MM.1S (cell line): ENCODE data around the gene PDE4A.
A peak's percentile ranks its signal among the peaks of the same experiment; 100 is the strongest.
"Not testable (repeated sequence)": the region's sequence is repeated elsewhere in the genome, so short reads cannot be mapped to it uniquely, and the experiment has no call there.

Source experiments
- DNase-seq: peaks from one replicate; pipeline ENCODE4 v3.0.0-alpha.2; 2015
- H2AFZ ChIP-seq: fragments of 300-600 bp; sonication (generic); 2 replicates; pipeline ENCODE4 v1.6.0; 2016; ENCODE audit warnings: antibody characterized with exemption, low read length
- H3F3A ChIP-seq: fragments of 300-600 bp; sonication (generic); 2 replicates; pipeline ENCODE4 v1.6.1; 2016; ENCODE audit warnings: mild to moderate bottlenecking, antibody characterized with exemption, low read length, moderate library complexity, mixed read lengths; ENCODE audit not compliant: insufficient read depth
- H3K27ac ChIP-seq: fragments of 300-600 bp; sonication (generic); 2 replicates; pipeline ENCODE4 v1.5.1; 2016; ENCODE audit warnings: mild to moderate bottlenecking, low read length
- H3K27me3 ChIP-seq: fragments of 300-600 bp; sonication (generic); replicated peaks from 2 replicates; pipeline ENCODE4 v1.6.0; 2016; ENCODE audit warnings: low read length; ENCODE audit not compliant: insufficient read depth
- H3K36me3 ChIP-seq: fragments of 300-600 bp; sonication (generic); replicated peaks from 2 replicates; pipeline ENCODE4 v1.6.1; 2016; ENCODE audit warnings: mild to moderate bottlenecking, low read length, mixed read lengths; ENCODE audit not compliant: insufficient read depth
- H3K4me1 ChIP-seq: fragments of 300-600 bp; sonication (generic); 2 replicates; pipeline ENCODE4 v1.6.1; 2016; ENCODE audit warnings: low read length, mixed read lengths
- H3K4me2 ChIP-seq: fragments of 300-600 bp; sonication (generic); 2 replicates; pipeline ENCODE4 v1.6.0; 2016; ENCODE audit warnings: low read depth, low read length
- H3K4me3 ChIP-seq: fragments of 300-600 bp; sonication (generic); 2 replicates; pipeline ENCODE4 v1.5.1; 2016; ENCODE audit warnings: low read length, mixed read lengths
- H3K79me2 ChIP-seq: fragments of 300-600 bp; sonication (generic); 2 replicates; pipeline ENCODE4 v1.6.1; 2016; ENCODE audit warnings: mixed run types, low read length, mixed read lengths
- H3K9ac ChIP-seq: fragments of 300-600 bp; sonication (generic); 2 replicates; pipeline ENCODE4 v1.6.1; 2016; ENCODE audit warnings: low read length, mixed read lengths
- H3K9me2 ChIP-seq: fragments of 300-600 bp; sonication (generic); replicated peaks from 2 replicates; pipeline ENCODE4 v1.6.1; 2016; ENCODE audit warnings: mild to moderate bottlenecking, low read length, mixed read lengths; ENCODE audit not compliant: insufficient read depth
- H3K9me3 ChIP-seq: fragments of 300-600 bp; sonication (generic); replicated peaks from 2 replicates; pipeline ENCODE4 v1.6.1; 2016; ENCODE audit warnings: mild to moderate bottlenecking, low read length, mixed read lengths; ENCODE audit not compliant: insufficient read depth
- H4K20me1 ChIP-seq: fragments of 300-600 bp; sonication (generic); 2 replicates; pipeline ENCODE4 v1.6.1; 2016; ENCODE audit warnings: mild to moderate bottlenecking, low read length, moderate library complexity, mixed read lengths; ENCODE audit not compliant: insufficient read depth
- EZH2 ChIP-seq: fragments of 300-600 bp; sonication (generic); optimal IDR thresholded peaks from 2 replicates; pipeline ENCODE3; 2017; ENCODE audit warnings: low read depth, mild to moderate bottlenecking, antibody characterized with exemption, low read length, mixed read lengths
- EZH2phosphoT487 ChIP-seq: fragments of 300-600 bp; sonication (generic); IDR thresholded peaks from 2 replicates; pipeline ENCODE4 v1.6.1; 2018; ENCODE audit warnings: antibody characterized with exemption, low read length
- TF ChIP-seq, protein P1 (sequence below): fragments of 300-600 bp; sonication (generic); IDR thresholded peaks from 2 replicates; pipeline ENCODE4 v1.5.1; 2016; ENCODE audit warnings: antibody characterized with exemption, low read length, mixed read lengths

The PDE4A gene

DNA sequence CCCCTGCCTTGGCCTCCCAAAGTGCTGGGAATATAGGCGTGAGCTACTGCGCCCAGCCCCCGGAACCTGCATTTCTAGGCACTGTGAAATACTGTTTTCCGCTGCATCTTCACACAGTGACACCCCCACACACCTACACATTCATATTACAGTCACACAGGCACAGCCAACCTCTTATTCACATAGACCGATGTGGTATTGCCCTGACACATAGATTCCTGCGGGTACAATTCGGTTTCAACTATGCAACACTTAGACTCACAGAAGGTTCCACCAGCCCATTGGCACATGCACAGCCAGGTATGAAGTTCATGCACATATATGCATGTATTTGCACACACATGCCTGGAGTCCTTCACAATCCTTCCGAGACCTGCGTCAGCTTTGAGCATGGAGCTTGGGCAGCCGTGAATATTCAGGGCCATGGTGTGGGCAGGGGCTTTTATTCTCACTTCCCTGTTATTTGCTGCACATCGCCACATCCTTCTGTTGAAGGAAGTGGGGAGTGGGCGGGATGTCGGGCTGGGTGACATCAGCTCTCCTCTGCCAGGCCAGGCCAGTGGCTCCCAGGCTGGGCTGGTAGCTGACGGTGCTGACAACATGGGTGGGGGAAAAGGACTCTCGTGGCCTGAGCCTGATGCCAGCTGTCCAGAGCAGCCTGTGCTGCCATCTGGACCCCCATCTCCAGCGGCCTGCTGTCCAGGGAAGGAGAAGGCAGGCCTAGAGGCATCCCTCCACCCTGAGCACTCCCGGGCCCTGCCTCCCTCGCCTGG lies 11.6 kb upstream of the PDE4A start:
- TF ChIP-seq, protein P1, sequence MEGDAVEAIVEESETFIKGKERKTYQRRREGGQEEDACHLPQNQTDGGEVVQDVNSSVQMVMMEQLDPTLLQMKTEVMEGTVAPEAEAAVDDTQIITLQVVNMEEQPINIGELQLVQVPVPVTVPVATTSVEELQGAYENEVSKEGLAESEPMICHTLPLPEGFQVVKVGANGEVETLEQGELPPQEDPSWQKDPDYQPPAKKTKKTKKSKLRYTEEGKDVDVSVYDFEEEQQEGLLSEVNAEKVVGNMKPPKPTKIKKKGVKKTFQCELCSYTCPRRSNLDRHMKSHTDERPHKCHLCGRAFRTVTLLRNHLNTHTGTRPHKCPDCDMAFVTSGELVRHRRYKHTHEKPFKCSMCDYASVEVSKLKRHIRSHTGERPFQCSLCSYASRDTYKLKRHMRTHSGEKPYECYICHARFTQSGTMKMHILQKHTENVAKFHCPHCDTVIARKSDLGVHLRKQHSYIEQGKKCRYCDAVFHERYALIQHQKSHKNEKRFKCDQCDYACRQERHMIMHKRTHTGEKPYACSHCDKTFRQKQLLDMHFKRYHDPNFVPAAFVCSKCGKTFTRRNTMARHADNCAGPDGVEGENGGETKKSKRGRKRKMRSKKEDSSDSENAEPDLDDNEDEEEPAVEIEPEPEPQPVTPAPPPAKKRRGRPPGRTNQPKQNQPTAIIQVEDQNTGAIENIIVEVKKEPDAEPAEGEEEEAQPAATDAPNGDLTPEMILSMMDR: no peak
- TF ChIP-seq EZH2phosphoT487 (no peak), EZH2 (no peak)
- Histone ChIP-seq H3K4me2 (no peak overlapping the region), H2AFZ (no peak overlapping the region), H3K4me3 (no peak overlapping the region), H4K20me1 (no peaks in the 10 kb centered on the region), H3K9me3 (no peaks in the 10 kb centered on the region), H3K79me2 (no peaks in the 10 kb centered on the region), H3K9ac (no peak overlapping the region), H3F3A (peaks cover 22% of the 10 kb centered on the region), H3K36me3 (no peaks in the 10 kb centered on the region), H3K27me3 (no peaks in the 10 kb centered on the region), H3K9me2 (no peaks in the 10 kb centered on the region), H3K27ac (no peak overlapping the region), H3K4me1 (peaks cover 21% of the 10 kb centered on the region)
- no peak for DNase-seq

DNA sequence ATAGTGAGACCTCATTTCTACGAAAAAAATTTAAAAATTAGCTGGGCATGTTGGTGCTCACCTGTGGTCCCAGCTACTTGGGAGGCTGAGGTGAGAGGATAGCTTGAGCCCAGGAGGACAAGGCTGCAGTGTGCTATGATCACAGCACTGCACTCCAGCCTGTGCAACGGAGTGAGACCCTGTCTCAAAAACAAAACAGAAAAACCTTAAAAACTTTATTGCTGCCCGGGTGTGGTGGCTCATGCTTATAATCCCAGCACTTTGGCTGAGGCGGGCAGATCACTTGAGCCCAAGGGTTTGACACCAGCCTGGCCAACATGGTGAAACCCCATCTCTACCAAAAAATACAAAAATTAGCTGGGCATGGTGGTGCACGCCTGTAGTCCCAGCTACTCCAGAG lies 9.1 kb upstream of the PDE4A start:
- not testable (repeated sequence) for H3K4me2 ChIP-seq, H4K20me1 ChIP-seq, H3K27me3 ChIP-seq, H3K79me2 ChIP-seq, H3K36me3 ChIP-seq, DNase-seq, H2AFZ ChIP-seq, H3K9me3 ChIP-seq, H3K9ac ChIP-seq, H3K9me2 ChIP-seq, H3K4me3 ChIP-seq
- Histone ChIP-seq H3K4me1 (peaks cover 41% of the 10 kb centered on the region), H3K27ac (peak overlapping the region; percentile 97; the same call in 1 of the 2 replicates), H3F3A (peaks cover 44% of the 10 kb centered on the region)

DNA sequence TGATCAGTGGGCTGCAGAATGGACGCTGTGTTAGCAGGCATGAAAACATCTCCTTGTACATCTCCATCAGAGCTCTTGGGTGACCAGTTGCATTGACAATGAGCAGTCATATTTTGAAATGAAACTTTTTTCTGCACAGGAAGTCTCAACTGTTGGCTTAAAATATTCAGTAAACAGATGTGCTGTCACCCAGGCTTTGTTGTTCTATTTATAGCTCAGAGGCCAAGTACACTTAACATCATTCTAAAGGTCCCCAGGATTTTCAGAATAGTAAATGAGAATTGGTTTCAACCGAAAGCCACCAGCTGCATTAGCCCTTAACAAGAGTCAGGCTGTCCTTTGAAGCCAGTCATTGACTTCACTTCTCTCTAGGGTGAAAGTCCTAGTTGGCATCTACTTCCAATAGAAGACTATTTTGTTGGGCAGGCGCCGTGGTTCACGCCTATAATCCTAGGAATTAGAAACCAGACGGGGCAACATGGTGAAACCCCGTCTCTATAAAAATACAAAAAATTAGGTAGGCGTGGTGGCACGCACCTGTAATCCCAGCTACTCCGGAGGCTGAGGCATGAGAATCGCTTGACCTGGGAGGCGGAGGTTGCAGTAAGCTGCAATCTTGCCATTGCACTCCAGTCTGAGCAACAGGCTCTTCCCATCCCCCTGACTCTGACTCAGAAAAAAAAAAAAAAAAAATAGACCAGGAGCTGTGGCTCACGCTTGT lies 7.9 kb upstream of the PDE4A start:
- peak; percentile 97 for DNase-seq
- peaks cover 42% of the 10 kb centered on the region for H3K4me1 ChIP-seq
- H3F3A ChIP-seq: peaks cover 49% of the 10 kb centered on the region
- peak overlapping the region; percentile 80; the same call in 1 of the 2 replicates for H3K4me2 ChIP-seq
- no peaks in the 10 kb centered on the region for H3K9me3 ChIP-seq
- H3K4me3 ChIP-seq: no peak overlapping the region
- H3K9ac ChIP-seq: peak overlapping the region; percentile 79
- no peaks in the 10 kb centered on the region for H3K9me2 ChIP-seq
- H2AFZ ChIP-seq: no peak overlapping the region
- no peaks in the 10 kb centered on the region for H4K20me1 ChIP-seq
- no peaks in the 10 kb centered on the region for H3K36me3 ChIP-seq
- no peaks in the 10 kb centered on the region for H3K27me3 ChIP-seq
- H3K79me2 ChIP-seq: 0 out of 2 replicates have a peak, but pooled peaks cover 2% of the 10 kb centered on the region
- peak overlapping the region; percentile 97 for H3K27ac ChIP-seq
- TF ChIP-seq EZH2phosphoT487 (no peak), EZH2 (no peak)
- TF ChIP-seq, protein P1: no peak

DNA sequence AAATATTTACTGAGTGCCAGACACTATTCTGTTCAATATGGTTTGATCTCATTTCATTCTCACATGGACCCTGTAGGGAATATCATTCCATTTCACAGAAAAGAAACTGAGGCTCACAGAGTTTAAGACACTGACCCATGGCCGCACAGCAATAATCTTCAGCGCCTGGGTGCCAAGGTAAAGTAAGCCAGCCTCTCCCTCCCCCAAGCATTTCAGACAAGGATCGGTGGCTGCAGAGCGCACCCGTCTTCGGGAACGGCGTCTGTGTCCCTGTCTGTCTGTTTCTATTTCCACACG lies 4.3 kb upstream of the PDE4A start:
- H3K9ac ChIP-seq: peak overlapping the region; percentile 83
- H2AFZ ChIP-seq: peak overlapping the region; percentile 60; the same call in 1 of the 2 replicates
- no peaks in the 10 kb centered on the region for H3K36me3 ChIP-seq
- DNase-seq: no peak
- peaks cover 38% of the 10 kb centered on the region for H3K4me1 ChIP-seq
- peaks cover 70% of the 10 kb centered on the region for H3F3A ChIP-seq
- peak overlapping the region; percentile 90 for H3K27ac ChIP-seq
- no peaks in the 10 kb centered on the region for H3K9me2 ChIP-seq
- H4K20me1 ChIP-seq: no peaks in the 10 kb centered on the region
- no peaks in the 10 kb centered on the region for H3K9me3 ChIP-seq
- H3K27me3 ChIP-seq: no peaks in the 10 kb centered on the region
- H3K4me2 ChIP-seq: peak overlapping the region; percentile 77
- TF ChIP-seq EZH2phosphoT487 (no peak), EZH2 (no peak)
- peak overlapping the region; percentile 77 for H3K4me3 ChIP-seq
- peaks cover 4% of the 10 kb centered on the region; the same call in 1 of the 2 replicates for H3K79me2 ChIP-seq
